ENCODE measurements around the gene DLG1. TPM values are rescaled to one million over a fixed set of nuclear protein-coding genes. Genes with fewer than 3 reads are reported as not detected.

Gene DLG1
- total and polyA plus RNA-seq, 2 experiments from 2014 or later, result 27.6 to 98.0 TPM

- Mint-ChIP-seq H3K36me3 (ENCODE audit: low read depth) (peaks cover 7% of the 10 kb centered on the region), H3K4me1 (peaks cover 7% of the 10 kb centered on the region), H3K4me3 (no peak overlapping the region), H3K9me3 (no peaks in the 10 kb centered on the region), H3K27me3 (ENCODE audit: insufficient read depth, low read depth, poor library complexity) (no peaks in the 10 kb centered on the region), H3K27ac (no peak overlapping the region)
- Histone ChIP-seq H3K36me3 (ENCODE audit: insufficient read depth) (no peaks in the 10 kb centered on the region), H3K4me1 (ENCODE audit: insufficient read depth) (no peaks in the 10 kb centered on the region), H3K9me2 (ENCODE audit: insufficient read depth) (no peaks in the 10 kb centered on the region), H3K27ac (ENCODE audit: low read depth) (no peak overlapping the region), H4K20me1 (replicated peaks; ENCODE audit: insufficient read depth) (peaks cover 52% of the 10 kb centered on the region), H3F3A (replicated peaks; ENCODE audit: low read depth) (no peaks in the 10 kb centered on the region), H3K4me3 (no peak overlapping the region), H3K4me2 (no peak overlapping the region), H3K27me3 (ENCODE audit: insufficient read depth) (no peaks in the 10 kb centered on the region), H2AFZ (no peak overlapping the region), H3K79me2 (replicated peaks; ENCODE audit: insufficient read depth) (peaks cover 100% of the 10 kb centered on the region)
- TF ChIP-seq ZNF331 (CRISPR knock-in tag; IDR thresholded peaks at IDR 0.05; ENCODE audit: low read depth), result no peak
- DNase-seq (ENCODE audit: low spot score), result no peak
- ATAC-seq, result no peak
Observed at GRCh38 chr3:197268294-197268693, 30.1 kb downstream of the DLG1 start.

DNA sequence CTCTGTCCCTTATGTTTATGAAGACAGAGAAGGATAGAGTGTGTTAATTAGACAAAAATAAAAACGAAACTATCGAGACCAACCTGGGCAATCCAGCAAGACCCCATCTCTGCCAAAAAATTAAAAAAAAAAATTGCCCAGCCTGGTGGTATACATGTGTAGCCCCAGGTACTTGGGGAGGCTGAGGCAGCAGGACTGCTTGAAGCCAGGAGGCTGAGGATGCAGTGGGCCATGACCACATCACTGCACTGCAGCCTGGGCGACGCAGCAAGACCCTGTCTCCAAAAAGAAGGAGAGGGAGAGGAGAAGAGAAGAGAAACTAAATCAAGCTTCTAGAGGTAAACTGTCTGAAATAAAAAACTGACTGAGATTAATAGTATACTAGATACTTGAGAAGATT, 32.1 kb downstream of the DLG1 start:
- Mint-ChIP-seq H3K4me1 (peaks cover 11% of the 10 kb centered on the region), H3K27ac (no peak overlapping the region), H3K4me3 (no peak overlapping the region), H3K27me3 (ENCODE audit: insufficient read depth, low read depth, poor library complexity) (no peaks in the 10 kb centered on the region), H3K9me3 (no peaks in the 10 kb centered on the region), H3K36me3 (ENCODE audit: low read depth) (peaks cover 9% of the 10 kb centered on the region)
- Histone ChIP-seq H3K79me2 (replicated peaks; ENCODE audit: insufficient read depth) (peaks cover 100% of the 10 kb centered on the region), H3K27ac (ENCODE audit: low read depth) (no peak overlapping the region), H3K9me2 (ENCODE audit: insufficient read depth) (no peaks in the 10 kb centered on the region), H3K4me1 (ENCODE audit: insufficient read depth) (no peaks in the 10 kb centered on the region), H3F3A (replicated peaks; ENCODE audit: low read depth) (no peaks in the 10 kb centered on the region), H3K36me3 (ENCODE audit: insufficient read depth) (no peaks in the 10 kb centered on the region), H2AFZ (no peak overlapping the region), H3K4me2 (no peak overlapping the region), H3K4me3 (no peak overlapping the region), H3K27me3 (ENCODE audit: insufficient read depth) (no peaks in the 10 kb centered on the region), H4K20me1 (replicated peaks; ENCODE audit: insufficient read depth) (peaks cover 41% of the 10 kb centered on the region)
- no peak for DNase-seq (ENCODE audit: low spot score)
- ATAC-seq, result no peak
- TF ChIP-seq ZNF114 (CRISPR knock-in tag; IDR thresholded peaks at IDR 0.05) (no peak), POLR2AphosphoS5 (IDR thresholded peaks at IDR 0.05; ENCODE audit: low read depth) (no peak), ZNF331 (CRISPR knock-in tag; IDR thresholded peaks at IDR 0.05; ENCODE audit: low read depth) (no peak), STAT1 (IDR thresholded peaks at IDR 0.05; ENCODE audit: unreplicated experiment) (no peak), JUNB (IDR thresholded peaks at IDR 0.05; ENCODE audit: unreplicated experiment) (no peak), ZNF462 (CRISPR knock-in tag; IDR thresholded peaks at IDR 0.05) (no peak), EZH2phosphoT487 (IDR thresholded peaks at IDR 0.05; ENCODE audit: unreplicated experiment) (no peak)
- TF ChIP-seq, protein P1, sequence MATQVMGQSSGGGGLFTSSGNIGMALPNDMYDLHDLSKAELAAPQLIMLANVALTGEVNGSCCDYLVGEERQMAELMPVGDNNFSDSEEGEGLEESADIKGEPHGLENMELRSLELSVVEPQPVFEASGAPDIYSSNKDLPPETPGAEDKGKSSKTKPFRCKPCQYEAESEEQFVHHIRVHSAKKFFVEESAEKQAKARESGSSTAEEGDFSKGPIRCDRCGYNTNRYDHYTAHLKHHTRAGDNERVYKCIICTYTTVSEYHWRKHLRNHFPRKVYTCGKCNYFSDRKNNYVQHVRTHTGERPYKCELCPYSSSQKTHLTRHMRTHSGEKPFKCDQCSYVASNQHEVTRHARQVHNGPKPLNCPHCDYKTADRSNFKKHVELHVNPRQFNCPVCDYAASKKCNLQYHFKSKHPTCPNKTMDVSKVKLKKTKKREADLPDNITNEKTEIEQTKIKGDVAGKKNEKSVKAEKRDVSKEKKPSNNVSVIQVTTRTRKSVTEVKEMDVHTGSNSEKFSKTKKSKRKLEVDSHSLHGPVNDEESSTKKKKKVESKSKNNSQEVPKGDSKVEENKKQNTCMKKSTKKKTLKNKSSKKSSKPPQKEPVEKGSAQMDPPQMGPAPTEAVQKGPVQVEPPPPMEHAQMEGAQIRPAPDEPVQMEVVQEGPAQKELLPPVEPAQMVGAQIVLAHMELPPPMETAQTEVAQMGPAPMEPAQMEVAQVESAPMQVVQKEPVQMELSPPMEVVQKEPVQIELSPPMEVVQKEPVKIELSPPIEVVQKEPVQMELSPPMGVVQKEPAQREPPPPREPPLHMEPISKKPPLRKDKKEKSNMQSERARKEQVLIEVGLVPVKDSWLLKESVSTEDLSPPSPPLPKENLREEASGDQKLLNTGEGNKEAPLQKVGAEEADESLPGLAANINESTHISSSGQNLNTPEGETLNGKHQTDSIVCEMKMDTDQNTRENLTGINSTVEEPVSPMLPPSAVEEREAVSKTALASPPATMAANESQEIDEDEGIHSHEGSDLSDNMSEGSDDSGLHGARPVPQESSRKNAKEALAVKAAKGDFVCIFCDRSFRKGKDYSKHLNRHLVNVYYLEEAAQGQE (IDR thresholded peaks at IDR 0.05; ENCODE audit: unreplicated experiment), result no peak
- TF ChIP-seq, protein P2, sequence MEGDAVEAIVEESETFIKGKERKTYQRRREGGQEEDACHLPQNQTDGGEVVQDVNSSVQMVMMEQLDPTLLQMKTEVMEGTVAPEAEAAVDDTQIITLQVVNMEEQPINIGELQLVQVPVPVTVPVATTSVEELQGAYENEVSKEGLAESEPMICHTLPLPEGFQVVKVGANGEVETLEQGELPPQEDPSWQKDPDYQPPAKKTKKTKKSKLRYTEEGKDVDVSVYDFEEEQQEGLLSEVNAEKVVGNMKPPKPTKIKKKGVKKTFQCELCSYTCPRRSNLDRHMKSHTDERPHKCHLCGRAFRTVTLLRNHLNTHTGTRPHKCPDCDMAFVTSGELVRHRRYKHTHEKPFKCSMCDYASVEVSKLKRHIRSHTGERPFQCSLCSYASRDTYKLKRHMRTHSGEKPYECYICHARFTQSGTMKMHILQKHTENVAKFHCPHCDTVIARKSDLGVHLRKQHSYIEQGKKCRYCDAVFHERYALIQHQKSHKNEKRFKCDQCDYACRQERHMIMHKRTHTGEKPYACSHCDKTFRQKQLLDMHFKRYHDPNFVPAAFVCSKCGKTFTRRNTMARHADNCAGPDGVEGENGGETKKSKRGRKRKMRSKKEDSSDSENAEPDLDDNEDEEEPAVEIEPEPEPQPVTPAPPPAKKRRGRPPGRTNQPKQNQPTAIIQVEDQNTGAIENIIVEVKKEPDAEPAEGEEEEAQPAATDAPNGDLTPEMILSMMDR (conservative IDR thresholded peaks at IDR 0.05; ENCODE audit: low read depth in 2 of 2), result no peak
- TF ChIP-seq, protein P3, sequence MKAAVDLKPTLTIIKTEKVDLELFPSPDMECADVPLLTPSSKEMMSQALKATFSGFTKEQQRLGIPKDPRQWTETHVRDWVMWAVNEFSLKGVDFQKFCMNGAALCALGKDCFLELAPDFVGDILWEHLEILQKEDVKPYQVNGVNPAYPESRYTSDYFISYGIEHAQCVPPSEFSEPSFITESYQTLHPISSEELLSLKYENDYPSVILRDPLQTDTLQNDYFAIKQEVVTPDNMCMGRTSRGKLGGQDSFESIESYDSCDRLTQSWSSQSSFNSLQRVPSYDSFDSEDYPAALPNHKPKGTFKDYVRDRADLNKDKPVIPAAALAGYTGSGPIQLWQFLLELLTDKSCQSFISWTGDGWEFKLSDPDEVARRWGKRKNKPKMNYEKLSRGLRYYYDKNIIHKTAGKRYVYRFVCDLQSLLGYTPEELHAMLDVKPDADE (IDR thresholded peaks at IDR 0.05), result no peak
